Muscle layer of duodenum (tissue), 2 donors: ENCODE results near the gene CLDN9.
"Not testable (repeated sequence)": the region's sequence is repeated elsewhere in the genome, so short reads cannot be mapped to it uniquely, and the experiment has no call there.

Source experiments
- H3K27ac ChIP-seq: one replicate; pipeline ENCODE4 v1.7.0; 2013; ENCODE audit warnings: mild to moderate bottlenecking, low read length
- H3K27me3 ChIP-seq: one replicate; pipeline ENCODE4 v1.7.0; 2013; ENCODE audit warnings: low read depth, mild to moderate bottlenecking, control low read depth, low read length
- H3K36me3 ChIP-seq, 2 donors: one replicate each; pipeline ENCODE4 v1.7.0; 2013; ENCODE audit warnings: low read length in 2 of 2, control low read depth in 1 of 2, mild to moderate bottlenecking in 1 of 2; ENCODE audit not compliant: insufficient read depth in 2 of 2, control insufficient read depth in 1 of 2
- H3K4me1 ChIP-seq, 2 donors: one replicate each; pipeline ENCODE4 v1.7.0; 2013; ENCODE audit warnings: low read length in 2 of 2, mild to moderate bottlenecking in 2 of 2, control low read depth in 1 of 2, moderate library complexity in 1 of 2; ENCODE audit not compliant: insufficient read depth in 2 of 2, control insufficient read depth in 1 of 2
- H3K4me3 ChIP-seq, 2 donors: one replicate each; pipeline ENCODE4 v1.7.0; 2013; ENCODE audit warnings: low read length in 2 of 2, low read depth in 1 of 2, mild to moderate bottlenecking in 1 of 2
- H3K9me3 ChIP-seq, 2 donors: one replicate each; pipeline ENCODE4 v1.7.0; 2013; ENCODE audit warnings: low read length in 2 of 2, control low read depth in 1 of 2, mild to moderate bottlenecking in 1 of 2; ENCODE audit not compliant: control insufficient read depth in 1 of 2
- donor health status: healthy.

Gene CLDN9

DNA sequence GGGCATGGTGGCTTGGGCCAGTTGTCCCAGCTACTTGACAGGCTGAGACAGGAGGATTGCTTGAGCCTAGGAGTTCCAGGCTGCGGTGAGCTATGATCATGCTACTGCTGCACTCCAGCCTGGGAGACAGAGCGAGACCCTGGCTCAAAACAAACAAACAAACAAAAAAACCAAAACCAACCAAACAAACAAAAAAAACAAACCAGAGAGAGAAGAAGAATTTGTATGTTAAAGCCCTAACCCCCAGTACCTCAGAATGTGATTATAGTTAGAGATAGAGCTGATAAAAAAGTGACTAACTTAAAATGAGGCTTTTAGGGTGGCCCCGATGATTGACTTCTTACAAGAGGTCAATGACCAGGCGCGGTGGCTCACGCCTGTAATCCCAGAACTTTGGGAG lies 32.0 kb downstream of the CLDN9 start:
- H3K4me3 ChIP-seq = no peak overlapping the region
- H3K27me3 ChIP-seq = peaks cover 26% of the 10 kb centered on the region
- H3K4me1 ChIP-seq = peaks cover 0 to 16% of the 10 kb centered on the region in 2 donors

GRCh38 chr16:3045758-3046640 lies 33.3 kb downstream of the CLDN9 start, which contains the start of gene MMP25:
Gene MMP25, plus strand, starts transcription at chr16:3046561. Its CDS starts 357 bp downstream, at chr16:3046918.
- H3K27ac ChIP-seq = no peak within 1 kb of the TSS
- H3K27me3 ChIP-seq = peaks cover 26% of the 10 kb centered on the region

More for the DNA sequence above, 32.0 kb downstream of the CLDN9 start:
- Histone ChIP-seq H3K36me3 (no peaks in the 10 kb centered on the region), H3K27ac (no peak overlapping the region), H3K9me3 (no peaks in the 10 kb centered on the region)

DNA sequence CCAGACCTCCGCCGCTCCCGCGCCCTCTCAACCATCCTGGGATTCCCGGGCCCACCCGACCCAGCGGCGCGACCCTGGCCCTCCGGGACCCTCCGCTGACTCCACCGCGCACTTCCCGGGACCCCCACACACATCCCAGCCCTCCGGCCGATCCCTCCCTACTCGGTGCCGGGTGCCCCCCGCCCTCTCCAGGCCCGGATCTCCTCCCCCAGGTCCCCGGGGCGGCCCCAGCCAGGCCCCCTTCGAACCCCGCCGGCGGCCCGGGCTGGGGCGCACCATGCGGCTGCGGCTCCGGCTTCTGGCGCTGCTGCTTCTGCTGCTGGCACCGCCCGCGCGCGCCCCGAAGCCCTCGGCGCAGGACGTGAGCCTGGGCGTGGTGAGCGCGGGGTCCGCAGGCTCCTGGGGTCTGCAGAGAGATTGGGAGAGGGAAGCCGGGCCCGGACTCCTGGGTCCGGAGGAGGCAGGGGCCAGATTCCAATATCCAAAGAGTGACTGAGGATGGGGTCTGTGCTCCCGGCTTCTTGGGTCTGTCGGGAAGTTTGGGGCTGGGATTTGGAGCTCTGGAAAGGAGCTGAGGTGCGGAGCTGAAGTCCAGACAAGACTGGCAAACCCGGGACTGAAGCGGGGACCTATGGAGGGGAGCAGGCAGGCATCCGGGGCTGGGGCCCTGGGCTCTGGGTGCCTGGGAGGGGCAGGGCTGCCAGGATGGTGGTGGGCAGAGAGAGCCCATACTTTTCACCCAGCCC lies 34.1 kb downstream of the CLDN9 start:
- Histone ChIP-seq H3K9me3 (no peaks in the 10 kb centered on the region), H3K27me3 (peaks cover 26% of the 10 kb centered on the region), H3K4me3 (peak overlapping the region in 1 of 2 donors; percentile 73), H3K27ac (no peak overlapping the region), H3K4me1 (peaks cover 0 to 16% of the 10 kb centered on the region in 2 donors), H3K36me3 (no peaks in the 10 kb centered on the region)

More at GRCh38 chr16:3045758-3046640, 33.3 kb downstream of the CLDN9 start, which contains the start of gene MMP25:
- peak within 1 kb of the TSS; percentile 16 to 73 for H3K4me3 ChIP-seq
- H3K9me3 ChIP-seq = no peaks in the 10 kb centered on the region
- H3K36me3 ChIP-seq = no peaks in the 10 kb centered on the region
- peaks cover 0 to 16% of the 10 kb centered on the region in 2 donors for H3K4me1 ChIP-seq

GRCh38 chr16:3047387-3047720 lies 34.6 kb downstream of the CLDN9 start:
- Histone ChIP-seq H3K9me3 (no peaks in the 10 kb centered on the region), H3K27ac (no peak overlapping the region)

DNA sequence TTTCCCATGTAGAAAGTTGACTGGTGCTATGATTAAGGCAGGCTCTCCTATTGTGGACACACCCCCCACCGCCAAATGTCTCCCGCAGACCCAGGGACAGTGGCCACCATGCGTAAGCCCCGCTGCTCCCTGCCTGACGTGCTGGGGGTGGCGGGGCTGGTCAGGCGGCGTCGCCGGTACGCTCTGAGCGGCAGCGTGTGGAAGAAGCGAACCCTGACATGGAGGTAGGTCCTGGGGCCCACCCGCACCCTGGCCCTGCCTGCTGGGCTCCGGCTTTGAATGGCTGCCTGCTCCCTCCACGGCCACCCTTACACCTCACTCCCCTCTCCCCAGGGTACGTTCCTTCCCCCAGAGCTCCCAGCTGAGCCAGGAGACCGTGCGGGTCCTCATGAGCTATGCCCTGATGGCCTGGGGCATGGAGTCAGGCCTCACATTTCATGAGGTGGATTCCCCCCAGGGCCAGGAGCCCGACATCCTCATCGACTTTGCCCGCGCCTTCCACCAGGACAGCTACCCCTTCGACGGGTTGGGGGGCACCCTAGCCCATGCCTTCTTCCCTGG lies 37.3 kb downstream of the CLDN9 start:
- H3K9me3 ChIP-seq = no peaks in the 10 kb centered on the region
- peaks cover 0 to 16% of the 10 kb centered on the region in 2 donors for H3K4me1 ChIP-seq
- no peaks in the 10 kb centered on the region for H3K36me3 ChIP-seq
- no peak overlapping the region for H3K4me3 ChIP-seq
- H3K27me3 ChIP-seq = peaks cover 17% of the 10 kb centered on the region
- no peak overlapping the region for H3K27ac ChIP-seq

More at GRCh38 chr16:3047387-3047720, 34.6 kb downstream of the CLDN9 start:
- H3K36me3 ChIP-seq = no peaks in the 10 kb centered on the region
- peaks cover 0 to 16% of the 10 kb centered on the region in 2 donors for H3K4me1 ChIP-seq
- peak overlapping the region in 1 of 2 donors; percentile 73 for H3K4me3 ChIP-seq
- H3K27me3 ChIP-seq = peaks cover 26% of the 10 kb centered on the region

DNA sequence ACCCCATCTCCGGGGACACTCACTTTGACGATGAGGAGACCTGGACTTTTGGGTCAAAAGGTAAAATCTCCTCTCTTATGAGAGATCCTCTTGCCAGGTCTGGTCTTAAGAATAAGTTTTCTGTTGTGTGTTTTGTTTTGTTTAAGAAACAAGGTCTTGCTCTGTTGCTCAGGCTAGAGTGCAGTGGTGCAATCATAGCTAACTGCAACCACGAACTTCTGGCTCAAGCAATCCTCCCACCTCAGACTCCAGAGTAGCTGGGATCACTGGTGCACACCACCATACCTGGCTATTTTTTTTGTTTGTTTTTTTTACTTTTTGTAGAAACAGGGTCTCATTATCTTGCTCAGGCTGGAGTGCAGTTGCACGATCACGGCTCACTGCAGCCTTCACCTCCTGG lies 37.8 kb downstream of the CLDN9 start:
- Histone ChIP-seq H3K9me3 (no peaks in the 10 kb centered on the region), H3K36me3 (no peaks in the 10 kb centered on the region), H3K27ac (no peak overlapping the region), H3K4me3 (no peak overlapping the region), H3K4me1 (peaks cover 0 to 17% of the 10 kb centered on the region in 2 donors), H3K27me3 (peaks cover 17% of the 10 kb centered on the region)

DNA sequence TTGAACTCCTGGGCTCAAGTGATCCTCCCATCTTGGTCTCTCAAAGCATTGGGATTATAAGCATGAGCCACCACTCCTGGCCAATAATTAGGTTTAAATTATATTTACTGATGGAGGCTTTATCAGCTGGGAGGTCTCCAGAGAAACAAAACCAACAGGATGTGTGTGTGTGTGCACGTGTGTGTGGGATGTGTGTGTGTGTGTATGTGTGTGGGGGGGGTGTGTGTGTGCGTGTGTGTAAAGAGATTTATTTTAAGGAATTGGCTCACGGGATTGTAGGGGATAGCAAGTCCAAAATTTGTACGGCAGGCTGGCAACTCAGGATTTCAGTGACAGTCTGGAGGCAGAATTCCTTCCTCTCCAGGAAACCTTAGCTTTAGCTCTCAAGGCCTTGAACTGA lies 38.3 kb downstream of the CLDN9 start:
- Histone ChIP-seq H3K27me3 (peaks cover 14% of the 10 kb centered on the region), H3K27ac (no peak overlapping the region)

GRCh38 chr16:3051494-3051893 lies 38.8 kb downstream of the CLDN9 start:
- H3K9me3 ChIP-seq = no peaks in the 10 kb centered on the region
- no peak overlapping the region for H3K4me3 ChIP-seq
- H3K36me3 ChIP-seq = no peaks in the 10 kb centered on the region
- H3K4me1 ChIP-seq = peaks cover 0 to 9% of the 10 kb centered on the region in 2 donors
- H3K27me3 ChIP-seq = peaks cover 9% of the 10 kb centered on the region
- no peak overlapping the region for H3K27ac ChIP-seq

More for the DNA sequence above, 38.3 kb downstream of the CLDN9 start:
- Histone ChIP-seq H3K36me3 (no peaks in the 10 kb centered on the region), H3K4me3 (no peak overlapping the region), H3K9me3 (no peaks in the 10 kb centered on the region), H3K4me1 (peaks cover 0 to 13% of the 10 kb centered on the region in 2 donors)

- not testable (repeated sequence) for H3K36me3 ChIP-seq, H3K4me3 ChIP-seq, H3K27me3 ChIP-seq, H3K27ac ChIP-seq, H3K9me3 ChIP-seq, H3K4me1 ChIP-seq
Observed at GRCh38 chr16:3052571-3053329, 40.0 kb downstream of the CLDN9 start.

DNA sequence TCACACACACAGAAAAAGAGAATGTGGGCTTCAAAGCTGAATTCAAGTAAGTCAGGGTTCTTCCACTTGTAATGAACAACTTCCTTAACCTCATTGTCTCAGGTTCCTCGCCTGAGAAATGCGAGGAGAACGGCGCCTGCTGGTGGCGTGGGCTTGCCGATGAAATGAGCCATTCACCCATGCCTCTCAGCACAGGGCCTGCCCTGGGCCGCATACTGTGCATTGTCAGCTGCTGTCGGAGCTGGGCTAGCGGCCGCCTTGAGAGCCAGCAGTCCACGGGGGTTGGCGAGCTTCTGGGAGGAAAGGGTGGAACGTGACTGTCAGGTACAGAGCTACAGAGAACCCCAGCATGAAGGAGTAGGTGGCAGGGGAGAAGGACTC lies 40.6 kb downstream of the CLDN9 start:
- H3K4me3 ChIP-seq, H3K9me3 ChIP-seq, H3K27me3 ChIP-seq, H3K4me1 ChIP-seq, H3K27ac ChIP-seq, H3K36me3 ChIP-seq: not testable (repeated sequence)
